GM04503 (cell line): ENCODE data around the gene ZDHHC22.
"Not testable (repeated sequence)": the region's sequence is repeated elsewhere in the genome, so short reads cannot be mapped to it uniquely, and the experiment has no call there.

Experiments used
- DNase-seq: peaks from one replicate; pipeline ENCODE4 v3.0.0-alpha.2; 2012; ENCODE audit warnings: low read depth

The ZDHHC22 gene, protein sequence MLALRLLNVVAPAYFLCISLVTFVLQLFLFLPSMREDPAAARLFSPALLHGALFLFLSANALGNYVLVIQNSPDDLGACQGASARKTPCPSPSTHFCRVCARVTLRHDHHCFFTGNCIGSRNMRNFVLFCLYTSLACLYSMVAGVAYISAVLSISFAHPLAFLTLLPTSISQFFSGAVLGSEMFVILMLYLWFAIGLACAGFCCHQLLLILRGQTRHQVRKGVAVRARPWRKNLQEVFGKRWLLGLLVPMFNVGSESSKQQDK

DNA sequence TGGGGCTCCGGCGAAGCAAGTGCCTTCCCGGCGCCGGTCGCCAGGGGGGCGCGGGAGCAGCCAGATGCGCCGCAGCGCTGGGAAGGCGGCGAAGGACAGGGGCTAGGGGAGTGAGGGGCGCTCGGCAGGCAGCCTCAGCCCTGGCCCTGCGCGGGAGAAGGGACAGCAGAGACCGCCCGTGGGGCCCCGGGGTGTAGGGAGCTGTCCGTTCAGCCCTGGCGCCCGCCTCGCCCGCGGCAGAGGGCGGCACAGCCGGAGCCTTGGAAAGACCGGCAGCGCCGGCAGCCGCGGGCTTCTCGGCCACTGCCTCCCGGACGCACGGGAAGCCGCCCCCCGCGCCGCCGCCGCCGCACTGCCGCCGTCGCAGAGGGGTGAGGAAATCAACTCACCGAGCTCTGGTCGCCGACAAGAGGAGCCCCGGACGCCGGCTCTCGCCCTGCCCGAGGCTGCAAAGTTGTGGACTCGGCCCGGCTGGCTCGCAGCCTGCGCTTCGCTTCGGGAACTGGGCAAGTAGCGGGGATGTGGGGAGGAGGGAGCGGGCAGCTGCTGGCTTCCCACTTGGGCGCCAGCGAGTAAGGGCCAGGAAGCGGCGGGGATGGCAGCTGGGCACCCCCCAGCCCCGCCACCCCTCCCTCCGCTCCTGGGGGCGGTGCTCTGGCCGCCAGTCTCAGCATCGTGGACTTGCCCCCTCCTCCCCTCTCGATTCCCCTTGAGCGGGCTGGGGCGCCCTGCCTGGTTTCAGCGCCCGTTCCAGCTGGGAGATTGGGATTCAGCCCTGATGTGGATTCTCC lies at the start of gene ZDHHC22:
Gene ZDHHC22, minus strand, starts transcription at position 578 of the 791 bp plus-strand sequence. CDS start 2,053 bp downstream, outside the sequence.
- no peak for DNase-seq

DNA sequence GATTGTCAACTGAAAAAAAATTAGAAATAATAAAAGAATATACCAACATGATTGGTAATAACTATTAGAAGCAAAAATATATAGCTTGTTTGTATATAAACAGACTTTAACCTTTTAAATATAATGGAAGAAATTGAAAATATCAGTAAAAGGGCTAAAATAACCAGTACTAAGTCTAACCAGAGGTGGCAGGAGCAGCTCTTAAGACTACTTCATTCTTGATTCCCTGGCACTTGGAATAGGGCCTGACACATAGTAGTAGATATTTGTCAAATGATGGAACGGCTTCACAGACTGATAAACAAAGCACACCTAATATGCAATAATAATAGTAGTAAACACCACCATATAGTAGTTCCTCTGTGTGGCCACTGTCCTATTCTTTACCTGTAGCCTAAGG lies 49.4 kb upstream of the ZDHHC22 start:
- DNase-seq, result no peak

DNA sequence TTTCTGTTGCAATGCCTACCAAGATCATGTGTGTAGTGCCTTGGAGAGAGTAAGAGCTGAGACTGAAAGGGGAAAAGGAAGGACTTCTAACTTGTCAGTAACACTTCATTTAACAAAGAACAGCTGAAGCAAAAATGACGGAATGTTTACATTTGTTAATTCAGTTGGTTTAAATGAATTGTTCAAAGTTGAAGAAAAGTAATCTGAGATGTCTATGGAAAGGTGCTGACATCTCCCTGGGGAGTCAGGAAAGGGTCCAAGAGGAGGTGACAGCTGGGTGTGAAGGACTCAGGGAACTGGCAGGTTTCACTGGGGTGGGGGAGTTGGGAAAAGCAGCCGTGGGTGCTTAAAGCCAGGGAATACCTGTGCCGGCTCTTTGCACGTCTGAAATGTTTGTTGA lies 47.9 kb upstream of the ZDHHC22 start:
- no peak for DNase-seq

DNA sequence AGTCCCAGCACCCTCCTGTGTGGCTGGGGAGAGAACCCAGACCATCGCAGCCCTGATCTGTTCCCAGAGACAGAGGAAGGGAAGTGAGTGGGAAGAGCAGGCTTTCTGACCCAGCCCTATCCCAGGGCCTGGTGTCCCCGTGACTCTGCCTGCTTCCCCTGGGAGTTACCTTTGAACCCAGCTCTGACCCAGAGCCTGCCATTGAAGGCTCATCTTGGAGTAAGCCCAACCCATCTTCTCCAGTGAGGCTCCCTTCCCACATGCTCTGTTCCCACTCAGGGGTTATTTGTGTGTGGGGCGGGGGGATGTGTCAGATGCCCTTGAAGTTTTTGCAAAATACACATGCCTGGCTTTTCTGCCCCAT lies 46.0 kb upstream of the ZDHHC22 start:
- DNase-seq, result no peak

DNA sequence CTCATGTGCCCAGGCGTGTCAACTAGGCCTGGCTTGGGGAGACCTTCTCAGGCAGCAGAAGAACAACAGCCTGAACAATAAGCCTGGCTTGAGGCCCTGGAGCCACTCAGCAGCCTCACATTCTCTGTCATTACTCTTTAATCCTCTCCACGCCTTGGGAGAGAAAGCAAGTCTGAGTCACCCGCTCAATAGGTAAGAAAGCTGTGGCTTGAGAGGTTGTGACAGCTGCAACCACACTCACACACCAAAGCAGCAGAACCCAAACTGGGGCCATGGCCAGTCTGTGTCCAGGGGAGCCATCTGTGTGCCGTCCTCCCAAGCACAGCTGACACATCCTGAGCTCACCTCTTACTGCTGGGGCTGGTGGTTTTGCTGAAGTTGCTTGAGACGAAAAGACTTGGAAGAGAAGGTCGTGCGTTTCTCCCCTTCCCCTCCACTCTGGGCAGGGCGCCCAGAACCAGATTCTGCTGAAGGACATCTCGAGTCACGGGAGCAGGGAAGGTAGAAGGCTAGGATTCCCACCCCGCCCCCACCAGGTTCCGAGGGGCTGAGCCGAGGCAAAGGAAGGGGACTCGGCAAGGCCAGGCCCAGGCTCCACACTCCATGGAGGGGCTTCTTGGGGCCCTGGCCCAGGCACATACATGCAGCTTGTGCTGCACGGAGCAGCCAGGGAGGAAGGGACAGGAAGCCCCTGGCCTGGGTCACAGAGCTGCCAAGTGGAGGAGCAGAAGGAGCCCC lies 45.5 kb upstream of the ZDHHC22 start:
- DNase-seq, result peak; percentile 9

DNA sequence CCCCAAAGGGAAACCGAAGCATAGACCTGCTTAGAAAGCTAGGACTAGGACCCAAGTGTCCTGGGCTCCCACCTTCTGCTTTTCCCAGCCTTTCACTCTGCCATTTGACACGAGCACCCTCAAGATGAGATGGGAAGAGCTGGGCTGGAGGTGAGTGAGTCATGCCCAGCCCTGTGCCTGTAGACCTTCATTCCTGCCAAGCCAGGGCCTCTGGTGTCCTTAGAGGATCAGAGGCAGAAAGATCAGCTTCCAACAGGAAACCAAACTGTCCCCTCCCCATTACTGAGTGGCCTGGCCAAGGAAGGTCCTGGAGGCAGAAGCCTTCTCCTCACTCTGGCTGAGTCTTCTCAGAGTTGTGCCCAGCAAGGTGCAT lies 43.5 kb upstream of the ZDHHC22 start:
- no peak for DNase-seq

DNA sequence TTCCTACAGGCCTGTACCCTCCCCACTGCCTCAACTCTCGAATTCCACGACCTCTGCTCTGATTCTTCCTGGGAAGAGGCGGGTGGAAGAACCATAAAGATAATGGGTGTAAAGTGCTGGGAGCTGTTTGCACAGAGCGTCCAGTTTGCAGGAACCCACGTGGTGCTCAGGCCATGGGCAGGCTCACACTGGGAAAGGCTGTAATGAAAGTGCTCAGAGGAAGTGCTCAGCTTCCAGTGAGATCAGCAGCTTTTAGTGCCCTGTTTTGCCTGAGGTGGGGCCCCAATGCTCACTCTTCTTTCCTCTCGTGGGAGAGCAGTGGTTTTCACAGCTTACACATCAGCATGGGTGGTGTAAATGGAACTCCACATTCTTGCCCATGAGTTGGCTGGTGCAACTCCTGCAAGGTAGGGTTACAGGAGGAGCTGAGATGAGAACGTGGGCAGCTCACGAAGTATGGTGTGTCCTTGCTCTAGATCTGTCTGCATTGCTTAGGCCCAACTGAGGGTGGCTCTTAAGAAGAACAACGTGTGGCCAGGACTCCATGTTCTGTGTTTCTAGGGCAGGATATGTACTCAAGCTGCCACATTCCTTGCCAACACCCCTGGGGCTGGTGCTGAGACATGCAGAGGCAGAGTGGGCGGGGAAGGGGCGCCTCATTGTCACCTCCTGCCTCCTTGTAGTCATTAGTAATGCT lies 43.0 kb upstream of the ZDHHC22 start:
- no peak for DNase-seq

DNA sequence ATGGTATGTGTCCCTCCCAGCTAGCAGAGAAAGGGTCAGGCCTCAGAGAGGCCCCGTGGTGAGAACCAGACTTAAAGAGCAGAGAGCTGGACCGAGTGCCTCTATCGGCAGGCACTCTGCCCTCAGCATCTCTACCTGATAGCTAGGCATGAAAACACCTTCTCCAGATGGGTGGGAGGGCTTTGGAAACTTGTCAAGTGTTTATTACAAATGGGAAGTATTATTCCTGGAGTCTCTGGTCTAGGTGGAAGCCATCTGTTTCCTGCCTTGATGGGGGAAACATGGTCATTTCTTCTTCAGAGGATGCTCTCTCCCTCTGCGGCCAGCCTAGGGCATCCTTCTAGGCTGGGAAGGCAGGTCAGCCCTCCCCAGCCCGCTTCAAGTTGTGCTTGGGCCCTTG lies 42.3 kb upstream of the ZDHHC22 start:
- no peak for DNase-seq

DNA sequence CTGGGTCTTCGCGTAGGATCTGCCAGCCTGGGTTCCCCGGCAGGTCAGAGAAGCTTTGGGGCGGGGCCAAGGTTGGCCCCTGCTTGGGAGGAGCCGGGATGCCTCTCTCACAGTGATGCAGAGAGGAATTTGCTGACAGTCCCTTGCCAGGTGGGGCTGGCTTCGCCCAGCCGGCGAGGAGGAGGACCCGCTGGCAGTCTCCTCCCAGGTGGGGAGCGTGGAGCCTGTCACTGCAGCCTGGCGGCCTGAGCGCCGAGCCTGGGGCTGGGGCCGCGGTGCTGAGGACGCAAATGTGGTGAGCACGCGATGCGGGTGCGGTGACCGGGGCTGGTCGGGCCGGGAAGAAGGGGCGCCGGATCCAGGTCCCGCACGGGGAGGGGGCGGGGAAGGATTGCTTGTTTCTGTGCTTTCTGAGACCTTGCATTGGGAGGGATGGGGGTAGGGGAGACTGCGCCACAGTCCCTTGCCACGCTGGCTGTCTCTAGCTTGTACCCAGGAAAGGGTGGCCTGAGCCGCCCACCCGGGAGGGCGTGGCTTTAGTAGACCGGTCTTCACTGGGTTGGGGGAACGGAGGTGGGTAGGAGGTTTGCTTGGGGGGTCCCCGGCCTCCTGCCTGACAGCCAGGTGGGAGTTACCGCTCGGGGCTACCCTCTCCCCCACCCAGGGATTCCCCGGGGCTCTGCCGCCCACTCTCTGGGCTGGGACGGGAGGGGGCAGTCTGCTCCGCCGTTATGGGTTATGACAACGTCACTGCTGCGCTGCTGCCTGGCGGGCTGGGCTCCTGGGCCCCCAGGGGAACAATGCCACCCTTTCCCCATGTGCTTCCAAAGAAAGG lies 40.2 kb upstream of the ZDHHC22 start, which contains the start of gene TMEM63C:
Gene TMEM63C, plus strand, starts transcription at position 196 of the 835 bp plus-strand sequence. CDS start 37,016 bp downstream, outside the sequence.
- DNase-seq, result no peak

DNA sequence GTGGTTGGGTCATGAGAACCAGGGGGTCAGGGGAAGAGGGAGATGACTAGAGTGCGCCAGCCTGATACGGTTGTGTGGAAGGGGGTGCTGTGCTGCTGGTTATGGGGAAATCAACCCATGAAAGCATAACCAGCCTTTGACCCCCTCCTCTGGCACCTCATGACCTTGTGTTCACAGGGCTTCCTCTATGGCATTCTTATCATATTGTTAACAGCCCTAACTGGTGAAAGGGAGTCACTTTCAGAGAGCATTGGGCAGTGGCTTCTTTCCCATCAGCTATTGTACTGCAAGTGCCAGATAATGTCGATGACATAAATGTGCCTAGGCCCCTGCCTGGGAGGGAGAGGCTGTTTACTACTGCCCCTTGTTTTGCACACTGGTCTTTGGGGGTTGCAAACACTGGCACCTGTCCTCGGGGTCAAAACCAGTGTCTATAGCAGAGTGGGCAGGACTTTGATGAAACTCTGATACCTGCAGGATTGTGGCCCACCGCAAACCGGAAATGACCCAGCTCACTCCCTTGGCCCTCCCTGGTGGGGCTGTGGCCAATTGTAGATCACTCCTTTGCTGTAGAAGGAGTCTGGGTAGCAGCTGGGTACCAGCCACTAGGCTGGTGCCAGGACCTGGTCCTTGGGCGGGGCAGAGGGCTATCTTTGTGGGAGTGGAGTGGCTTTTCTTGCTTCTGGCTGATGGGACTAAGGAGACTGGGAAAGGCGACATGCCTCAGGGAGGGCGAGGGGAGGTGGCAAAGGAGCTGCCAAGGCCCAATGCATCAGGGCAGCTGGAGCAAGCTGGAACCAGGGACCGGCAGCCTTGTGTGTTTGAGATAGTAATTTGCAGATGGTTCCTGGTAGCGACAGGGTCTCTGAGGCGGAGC lies 39.4 kb upstream of the ZDHHC22 start:
- DNase-seq, result no peak

DNA sequence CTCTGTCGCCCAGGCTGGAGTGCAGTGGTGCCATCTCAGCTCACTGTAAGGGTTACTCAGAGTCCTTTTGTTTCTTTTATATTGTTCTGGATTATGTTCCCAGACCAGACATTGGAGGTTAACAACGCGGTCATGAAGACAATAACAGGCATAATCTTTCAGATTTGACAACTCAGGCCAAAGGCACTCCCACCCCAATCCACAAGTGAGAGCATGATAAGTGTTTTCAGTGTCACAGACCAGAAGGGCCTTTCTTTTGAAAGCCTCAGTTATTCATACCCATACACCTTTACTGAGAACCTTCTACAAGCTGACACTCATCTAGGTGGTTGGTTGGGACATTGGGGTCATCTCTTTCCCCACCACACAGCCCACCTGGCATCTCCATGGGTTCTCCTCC lies 37.1 kb upstream of the ZDHHC22 start:
- DNase-seq, result no peak

DNA sequence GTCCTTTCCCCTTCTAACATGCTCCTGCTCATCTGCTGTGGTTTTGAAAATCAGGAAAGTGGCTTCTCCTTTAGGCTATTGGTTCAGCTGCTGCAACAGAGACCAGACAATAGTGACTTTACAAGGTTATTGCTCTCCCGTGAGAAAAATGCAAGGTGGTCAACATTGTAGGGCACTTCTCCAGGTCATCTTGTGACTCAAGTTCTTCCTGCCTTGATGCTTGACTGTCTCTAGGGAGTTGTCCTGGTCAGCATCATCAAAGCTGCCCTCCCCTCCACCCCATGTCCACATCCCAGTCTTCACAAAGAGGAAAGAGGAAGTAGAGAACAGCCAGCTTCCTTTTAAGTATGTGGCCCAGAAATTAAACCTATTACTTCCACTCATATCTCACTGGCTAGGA lies 36.1 kb upstream of the ZDHHC22 start:
- no peak for DNase-seq

DNA sequence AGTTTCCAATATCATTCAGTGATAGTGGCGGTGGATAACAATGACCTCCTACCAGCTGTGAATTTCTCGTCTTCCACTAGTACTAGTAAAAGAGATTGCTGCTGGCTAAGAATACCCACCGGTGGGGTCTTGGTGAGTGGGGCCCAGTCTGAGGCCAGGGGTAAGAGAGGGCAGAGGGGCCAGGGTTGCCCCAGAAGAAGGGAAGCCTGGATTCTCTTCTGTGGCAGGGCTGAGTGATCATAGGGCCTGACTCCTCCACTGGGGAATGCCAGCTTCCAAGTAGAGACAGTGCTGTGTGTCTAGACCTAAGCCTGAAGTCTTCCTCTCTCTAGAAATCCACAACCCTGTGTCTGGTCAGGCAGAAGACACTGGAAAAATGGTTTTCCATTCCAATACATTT lies 34.3 kb upstream of the ZDHHC22 start:
- DNase-seq, result no peak

DNA sequence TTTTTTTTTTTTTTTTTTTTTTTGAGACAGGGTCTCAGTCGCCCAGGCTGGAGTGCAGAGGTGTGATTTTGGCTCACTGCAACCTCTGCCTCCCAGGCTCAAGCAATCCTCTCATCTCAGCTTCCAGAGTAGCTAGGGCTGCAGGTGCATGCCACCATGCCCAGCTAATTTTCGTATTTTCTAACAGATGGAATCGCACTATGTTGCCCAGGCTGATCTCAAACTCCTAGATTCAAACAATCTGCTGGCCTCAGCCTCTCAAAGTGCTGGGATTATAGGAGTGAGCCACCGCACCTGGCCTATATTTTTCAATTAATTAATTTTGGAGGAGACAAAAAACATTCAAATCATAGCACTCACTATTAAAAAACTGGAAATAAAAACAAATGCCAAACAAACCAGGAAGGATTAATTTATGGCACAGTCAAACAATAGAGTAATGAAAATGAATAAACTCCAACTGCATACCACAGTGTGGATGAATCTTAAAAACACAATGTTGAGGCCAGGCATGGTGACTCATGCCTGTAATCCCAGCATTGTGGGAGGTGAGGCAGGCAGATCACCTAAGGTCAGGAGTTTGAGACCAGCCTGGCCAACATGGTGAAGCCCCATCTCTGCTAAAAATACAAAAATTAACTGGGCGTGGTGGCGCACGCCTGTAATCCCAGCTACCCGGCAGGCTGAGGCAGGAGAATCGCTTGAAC lies 32.5 kb upstream of the ZDHHC22 start:
- not testable (repeated sequence) for DNase-seq

DNA sequence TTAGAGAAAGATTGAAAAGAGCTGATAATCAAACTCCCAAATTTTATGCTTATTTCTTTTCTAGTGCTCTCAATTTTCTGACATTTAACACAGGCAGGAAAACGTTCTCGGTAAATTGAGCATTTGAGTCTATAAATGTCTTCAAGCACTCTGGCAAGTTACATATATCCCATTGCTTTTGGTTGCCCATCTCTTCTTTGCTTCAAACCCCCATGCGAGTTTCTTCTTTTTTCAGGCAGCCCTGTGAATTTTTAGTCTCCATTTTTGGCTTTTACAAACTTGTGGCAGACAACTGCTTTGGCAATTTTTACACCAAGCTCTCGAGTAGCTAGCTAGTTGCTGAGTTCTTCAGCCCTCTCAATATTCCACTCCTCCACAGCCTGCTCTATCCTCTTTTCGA lies 31.3 kb upstream of the ZDHHC22 start:
- no peak for DNase-seq

DNA sequence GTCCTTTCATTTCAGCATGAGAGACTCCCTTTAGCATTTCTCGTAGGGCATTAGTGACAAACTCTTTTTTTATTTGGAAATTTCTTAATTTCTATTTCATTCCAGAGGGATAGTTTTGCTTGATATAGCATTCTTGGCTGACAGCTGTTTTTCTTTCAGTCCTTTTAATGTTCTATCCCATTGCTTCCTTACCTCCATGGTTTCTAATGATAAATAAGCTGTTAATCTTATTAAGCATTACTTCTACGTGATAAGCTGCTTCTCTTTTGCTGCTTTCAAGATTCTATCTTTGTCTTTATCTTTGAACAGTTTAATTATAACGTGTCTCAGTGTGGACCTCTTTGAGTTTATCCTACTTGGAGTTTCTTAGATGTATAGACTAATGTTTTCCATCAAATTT lies 28.5 kb upstream of the ZDHHC22 start:
- DNase-seq, result no peak

DNA sequence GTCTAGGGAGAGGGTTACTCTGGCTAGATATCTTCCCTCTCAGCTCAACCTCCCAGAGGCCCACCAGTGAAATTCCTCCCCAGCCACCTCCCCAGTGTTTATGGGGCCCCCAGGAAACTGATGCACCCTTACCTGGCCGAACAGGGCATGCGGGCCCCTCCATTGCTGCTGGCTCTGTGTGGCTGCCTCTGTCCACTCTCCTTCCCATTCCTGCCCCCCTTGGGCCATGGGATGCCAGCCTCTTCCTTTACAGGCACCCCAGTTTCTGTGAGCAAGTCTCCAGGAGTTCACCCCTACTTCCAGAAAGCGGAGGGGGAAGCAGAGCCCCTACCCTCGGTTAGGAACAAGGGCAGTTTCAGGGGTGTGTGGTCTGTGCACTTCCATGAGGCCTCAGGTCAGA lies 19.4 kb upstream of the ZDHHC22 start:
- no peak for DNase-seq

DNA sequence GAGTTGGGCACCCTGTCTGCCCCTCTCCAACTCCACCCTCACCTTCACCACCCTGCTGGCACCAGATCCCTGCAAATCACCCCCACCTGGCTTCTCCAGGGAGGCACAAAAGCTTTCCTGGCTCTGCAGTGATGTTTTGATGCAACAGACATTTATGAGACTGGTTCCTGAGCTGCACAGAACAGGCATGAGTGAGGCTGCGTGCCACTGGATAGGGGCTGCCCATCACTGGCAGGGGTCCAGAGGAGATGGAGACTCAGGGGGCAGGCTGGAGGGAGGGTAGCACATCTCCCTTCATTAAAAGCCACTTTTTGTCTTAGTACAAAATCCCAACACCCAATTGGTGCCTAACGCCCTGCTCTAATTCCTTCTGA lies 17.3 kb upstream of the ZDHHC22 start:
- no peak for DNase-seq

DNA sequence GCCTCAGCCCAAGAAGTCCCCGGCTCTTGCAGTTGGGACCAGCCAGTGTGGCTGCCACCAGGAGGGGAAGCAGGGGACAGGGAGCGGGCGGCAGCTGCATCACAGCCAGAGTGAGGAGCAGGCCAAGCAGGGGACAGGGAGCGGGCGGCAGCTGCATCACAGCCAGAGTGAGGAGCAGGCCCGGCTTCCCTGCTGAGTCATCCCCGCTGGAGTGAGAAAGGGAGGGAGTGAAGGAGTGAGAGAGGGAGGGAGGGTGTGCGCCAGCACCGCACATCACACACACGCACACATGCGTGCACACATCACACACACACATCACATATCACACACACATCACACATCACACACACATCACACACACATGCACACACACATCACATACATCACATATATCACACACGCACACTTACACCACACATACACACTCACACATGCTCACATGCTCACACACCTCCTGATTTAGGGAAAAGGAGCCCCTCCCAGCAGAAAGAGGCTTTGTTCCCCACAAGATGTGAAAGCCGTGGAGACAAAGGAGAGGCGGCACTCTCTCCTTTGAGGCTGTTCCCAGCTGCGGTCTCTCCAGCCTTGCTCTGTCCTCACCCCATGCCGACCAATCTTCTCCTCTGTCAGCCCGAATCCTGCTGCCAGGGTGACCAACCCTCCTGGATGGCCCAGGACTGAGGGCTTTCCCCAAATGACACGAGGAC lies 16.7 kb upstream of the ZDHHC22 start:
- peak; percentile 21 for DNase-seq
